H1 (cell line): ENCODE measurements around the gene SLC16A2. TPM values are rescaled to one million over a fixed set of nuclear protein-coding genes. Genes with fewer than 3 reads are reported as not detected.

Experiments
- CTCF ChIA-PET: fragments of 300-600 bp; sonication (Branson Sonifier 250); formaldehyde crosslinking; loops from one replicate; lab custom pipeline; 2021; ENCODE audit not compliant: partially characterized antibody; lab: Charles Lee
- POLR2A ChIA-PET: fragments of 300-600 bp; sonication (Branson Sonifier 250); formaldehyde crosslinking; loops from one replicate; lab custom pipeline; 2021; ENCODE audit warnings: inconsistent platforms; ENCODE audit not compliant: partially characterized antibody; lab: Charles Lee
- DNase-seq, 2 experiments: peaks; one replicate each; pipeline versions ENCODE4 v3.0.0 to v3.0.0-alpha.2; 2010 to 2022; ENCODE audit warnings: low spot score in 2 of 2, low read depth in 1 of 2, mixed read lengths in 1 of 2
- FAIRE-seq: peaks from 2 replicates; lab custom pipeline; 2011; peaks lifted over from hg19 to GRCh38; lab: Jason Lieb, UNC
- H2AFZ ChIP-seq: 2 replicates; pipeline ENCODE4 v1.8.1; 2012; ENCODE audit warnings: low read length, inconsistent platforms
- H2AK5ac ChIP-seq: 2 replicates; pipeline ENCODE4 v1.6.1; 2013; ENCODE audit warnings: low read depth, low read length
- H2BK120ac ChIP-seq: replicated peaks from 2 replicates; pipeline ENCODE3; 2013; ENCODE audit warnings: low read depth, low read length, inconsistent platforms
- H2BK12ac ChIP-seq: 2 replicates; pipeline ENCODE4 v1.6.1; 2013; ENCODE audit warnings: low read depth, low read length
- H2BK15ac ChIP-seq: 2 replicates; pipeline ENCODE4 v1.6.1; 2013; ENCODE audit warnings: low read length
- H2BK20ac ChIP-seq: 2 replicates; pipeline ENCODE4 v1.6.1; 2013; ENCODE audit warnings: low read length
- H2BK5ac ChIP-seq: 2 replicates; pipeline ENCODE4 v1.6.1; 2013; ENCODE audit warnings: low read depth, low read length
- H3K14ac ChIP-seq: 2 replicates; pipeline ENCODE4 v1.6.1; 2013; ENCODE audit warnings: inconsistent platforms; ENCODE audit not compliant: insufficient read length
- H3K18ac ChIP-seq: 2 replicates; pipeline ENCODE4 v1.6.1; 2013; ENCODE audit warnings: low read length; ENCODE audit errors: extremely low read depth
- H3K23ac ChIP-seq: 2 replicates; pipeline ENCODE4 v1.6.1; 2013; ENCODE audit warnings: inconsistent platforms; ENCODE audit not compliant: insufficient read length
- H3K23me2 ChIP-seq: 2 replicates; pipeline ENCODE4 v1.6.1; 2013; ENCODE audit warnings: low read depth, low read length
- H3K27ac ChIP-seq: 2 replicates; pipeline ENCODE4 v1.6.1; 2011; ENCODE audit warnings: low read depth, low read length, inconsistent platforms
- H3K27me3 ChIP-seq, 4 experiments: replicated peaks in 1 of 4; 1 replicate in 1 of 4; 2 replicates in 3 of 4; pipeline versions ENCODE4 v1.6.1 to v1.8.1; 2011 to 2013; ENCODE audit warnings: low read length in 3 of 4, mild to moderate bottlenecking in 3 of 4, inconsistent platforms in 2 of 4, mixed read lengths in 2 of 4, moderate library complexity in 1 of 4; ENCODE audit not compliant: control insufficient read depth in 3 of 4, insufficient read depth in 3 of 4; ENCODE audit errors: extremely low read depth in 1 of 4
- H3K36me3 ChIP-seq, 4 experiments: 2 replicates each; pipeline versions ENCODE4 v1.6.1 to v1.8.1; 2011 to 2013; ENCODE audit warnings: mild to moderate bottlenecking in 4 of 4, low read length in 3 of 4, moderate library complexity in 2 of 4, control low read depth in 1 of 4, inconsistent platforms in 1 of 4; ENCODE audit not compliant: insufficient read depth in 4 of 4, control insufficient read depth in 2 of 4
- H3K4ac ChIP-seq: replicated peaks from 2 replicates; pipeline ENCODE3; 2013; ENCODE audit warnings: low read length, low read depth, mixed read lengths, inconsistent platforms; ENCODE audit not compliant: insufficient read length
- H3K4me1 ChIP-seq, 4 experiments: replicated peaks in 1 of 4; 1 replicate in 1 of 4; 2 replicates in 3 of 4; pipeline versions ENCODE4 v1.6.1 to v1.8.1; 2011 to 2013; ENCODE audit warnings: low read length in 3 of 4, inconsistent platforms in 2 of 4, mixed read lengths in 1 of 4; ENCODE audit not compliant: insufficient read depth in 4 of 4, control insufficient read depth in 3 of 4
- H3K4me2 ChIP-seq, 2 experiments: 2 replicates each; pipeline versions ENCODE4 v1.6.1 to v1.8.1; 2011 to 2013; ENCODE audit warnings: low read depth in 2 of 2, low read length in 2 of 2, control low read depth in 1 of 2, inconsistent platforms in 1 of 2, mild to moderate bottlenecking in 1 of 2; ENCODE audit not compliant: insufficient read depth in 1 of 2
- H3K4me3 ChIP-seq, 4 experiments: fragments of 200-600, 300-600 bp in 1 of 4; sonication (generic), shearing (Covaris generic), sonication (Bioruptor Twin) in 1 of 4; 2 replicates each; pipeline versions ENCODE4 v1.5.1 to v1.8.1; 2011 to 2016; ENCODE audit warnings: low read length in 4 of 4, low read depth in 3 of 4, control low read depth in 2 of 4, inconsistent platforms in 2 of 4, mild to moderate bottlenecking in 2 of 4, mixed read lengths in 1 of 4, moderate library complexity in 1 of 4; ENCODE audit not compliant: insufficient read depth in 2 of 4; ENCODE audit errors: extremely low read depth in 1 of 4
- H3K56ac ChIP-seq: replicated peaks from 2 replicates; pipeline ENCODE3; 2013; ENCODE audit warnings: low read depth, mild to moderate bottlenecking, mixed read lengths, low read length, inconsistent platforms; ENCODE audit not compliant: insufficient read length
- H3K79me1 ChIP-seq: 2 replicates; pipeline ENCODE4 v1.6.1; 2013; ENCODE audit warnings: low read depth, low read length, control low read depth
- H3K79me2 ChIP-seq, 2 experiments: 2 replicates each; pipeline versions ENCODE4 v1.6.1 to v1.8.1; 2012 to 2013; ENCODE audit warnings: low read length in 2 of 2, mild to moderate bottlenecking in 2 of 2, inconsistent platforms in 1 of 2; ENCODE audit not compliant: insufficient read depth in 2 of 2, control insufficient read depth in 1 of 2
- H3K9ac ChIP-seq, 4 experiments: replicated peaks in 1 of 4; 1 replicate in 1 of 4; 2 replicates in 3 of 4; pipeline versions ENCODE4 v1.6.1 to v1.8.1; 2011 to 2013; ENCODE audit warnings: low read depth in 3 of 4, low read length in 3 of 4, control low read depth in 2 of 4, mild to moderate bottlenecking in 2 of 4, moderate library complexity in 2 of 4, inconsistent platforms in 1 of 4; ENCODE audit errors: extremely low read depth in 1 of 4
- H3K9me3 ChIP-seq, 2 experiments: 2 replicates each; pipeline versions ENCODE4 v1.6.1 to v1.8.1; 2012 to 2013; ENCODE audit warnings: mild to moderate bottlenecking in 2 of 2, moderate library complexity in 2 of 2, control low read depth in 1 of 2, inconsistent platforms in 1 of 2, low read depth in 1 of 2, low read length in 1 of 2, mixed read lengths in 1 of 2; ENCODE audit not compliant: insufficient read depth in 2 of 2
- H4K20me1 ChIP-seq, 2 experiments: replicated peaks in 1 of 2; 2 replicates each; pipeline versions ENCODE3 to v1.8.1; 2011 to 2013; ENCODE audit warnings: inconsistent platforms in 2 of 2, low read length in 2 of 2, mild to moderate bottlenecking in 1 of 2; ENCODE audit not compliant: insufficient read depth in 2 of 2, control insufficient read depth in 1 of 2
- H4K5ac ChIP-seq: 2 replicates; pipeline ENCODE4 v1.6.1; 2013; ENCODE audit warnings: low read length, low read depth, mixed read lengths, inconsistent platforms; ENCODE audit not compliant: insufficient read length
- H4K8ac ChIP-seq: 2 replicates; pipeline ENCODE4 v1.8.0; 2013; ENCODE audit warnings: mild to moderate bottlenecking, moderate library complexity, low read length, inconsistent platforms; ENCODE audit not compliant: insufficient read depth; ENCODE audit errors: extremely low read depth
- H4K91ac ChIP-seq: replicated peaks from 2 replicates; pipeline ENCODE3; 2013; ENCODE audit warnings: low read length, mixed read lengths, inconsistent platforms; ENCODE audit not compliant: insufficient read length
- BACH1 ChIP-seq: IDR thresholded peaks from 2 replicates; pipeline ENCODE4 v1.6.1; 2012; ENCODE audit warnings: low read length, improper control_type of control experiment
- BCL11A ChIP-seq, 2 experiments: IDR thresholded peaks; one replicate each; pipeline ENCODE4 v1.6.1; 2011; ENCODE audit warnings: low read depth in 2 of 2, low read length in 2 of 2, mild to moderate bottlenecking in 2 of 2
- CHD2 ChIP-seq: IDR thresholded peaks from 2 replicates; pipeline ENCODE4 v1.6.1; 2012; ENCODE audit warnings: low read length, improper control_type of control experiment
- CTBP2 ChIP-seq: IDR thresholded peaks from 2 replicates; pipeline ENCODE4 v1.7.0; 2011; ENCODE audit warnings: borderline replicate concordance, mild to moderate bottlenecking, moderate library complexity, mixed read lengths, low read length; ENCODE audit not compliant: insufficient read depth, insufficient read length
- EP300 ChIP-seq, 2 experiments: IDR thresholded peaks; 1 replicate in 1 of 2; 2 replicates in 1 of 2; pipeline ENCODE4 v1.6.1; 2011 to 2012; ENCODE audit warnings: low read depth in 2 of 2, low read length in 2 of 2, mild to moderate bottlenecking in 2 of 2, borderline replicate concordance in 1 of 2, inconsistent platforms in 1 of 2, moderate library complexity in 1 of 2
- GTF2F1 ChIP-seq: IDR thresholded peaks from 2 replicates; pipeline ENCODE4 v1.6.1; 2012; ENCODE audit warnings: low read depth, low read length, improper control_type of control experiment, borderline replicate concordance
- HDAC2 ChIP-seq, 2 experiments: fragments of 300-600 bp in 1 of 2; sonication (generic) in 1 of 2; IDR thresholded peaks; 2 replicates each; pipeline ENCODE4 v1.6.1; 2011 to 2012; ENCODE audit warnings: low read depth in 2 of 2, low read length in 2 of 2, mild to moderate bottlenecking in 2 of 2, moderate library complexity in 2 of 2, borderline replicate concordance in 1 of 2, inconsistent platforms in 1 of 2
- JUND ChIP-seq: IDR thresholded peaks from 2 replicates; pipeline ENCODE4 v1.6.1; 2011; ENCODE audit warnings: mild to moderate bottlenecking, improper control_type of control experiment, low read length
- POLR2A ChIP-seq, 2 experiments: IDR thresholded peaks; 1 replicate in 1 of 2; 2 replicates in 1 of 2; pipeline ENCODE4 v1.6.1; 2011; ENCODE audit warnings: low read depth in 2 of 2, low read length in 2 of 2, mild to moderate bottlenecking in 2 of 2; ENCODE audit errors: control extremely low read depth in 1 of 2
- POLR2AphosphoS5 ChIP-seq: IDR thresholded peaks from 2 replicates; pipeline ENCODE4 v1.6.1; 2011; ENCODE audit warnings: low read depth, low read length
- POU5F1 ChIP-seq: IDR thresholded peaks from 2 replicates; pipeline ENCODE4 v1.6.1; 2011; ENCODE audit warnings: low read depth, mild to moderate bottlenecking, low read length, moderate library complexity
- SP2 ChIP-seq: IDR thresholded peaks from 2 replicates; pipeline ENCODE4 v1.6.1; 2012; ENCODE audit warnings: mild to moderate bottlenecking, low read length, inconsistent platforms
- TAF7 ChIP-seq: optimal IDR thresholded peaks from 2 replicates; pipeline ENCODE3; 2011; ENCODE audit warnings: low read depth, mild to moderate bottlenecking, inconsistent platforms, low read length, moderate library complexity, borderline replicate concordance
- TEAD4 ChIP-seq: IDR thresholded peaks from 2 replicates; pipeline ENCODE4 v1.6.1; 2012; ENCODE audit warnings: low read depth, low read length, inconsistent platforms, mixed read lengths
- YY1 ChIP-seq: IDR thresholded peaks from 2 replicates; pipeline ENCODE4 v1.6.1; 2011; ENCODE audit warnings: low read depth, mild to moderate bottlenecking, low read length
- polyA plus RNA-seq, 7 experiments: library from polyadenylated mRNA; depleted of rRNA in 3 of 7; stranded (reverse) in 5 of 7; unstranded in 2 of 7; fragments of >200 nt in 5 of 7; fragments of 200-250 nt in 2 of 7; gene quantifications; 1 replicate in 5 of 7; 2 replicates in 1 of 7; 4 replicates in 1 of 7; pipeline versions ENCODE4 v1.2.1 to v1.2.3, GENCODE V29; 2011 to 2013; ENCODE audit warnings: missing spikeins in 2 of 7, mixed read lengths in 2 of 7
- total RNA-seq: library from RNA; stranded (reverse); fragmentation: NEBNext Ultra II Directional; extraction: Animal tissue kit (Norgen Biotek cat#: 25700); gene quantifications from 2 replicates; pipeline ENCODE4 v1.2.1, GENCODE V29; 2021
- TF ChIP-seq, protein P1 (sequence below): IDR thresholded peaks from 2 replicates; pipeline ENCODE4 v1.6.1; 2012; ENCODE audit warnings: inconsistent platforms

Gene SLC16A2
- total and polyA plus RNA-seq, 2 of the 8 experiments (the other 6 are each of a cell fraction or from before 2014, with no cell fraction given): 24.4 to 32.2 TPM

- Histone ChIP-seq H3K4me1 (no peaks in the 10 kb centered on the region), H2AFZ (no peak overlapping the region), H3K18ac (no peak overlapping the region), H3K23ac (no peak overlapping the region), H2BK120ac (no peak overlapping the region), H2BK20ac (no peak overlapping the region), H4K5ac (no peak overlapping the region), H4K8ac (no peak overlapping the region), H3K36me3 (no peaks in the 10 kb centered on the region), H3K27ac (no peak overlapping the region), H2BK12ac (no peak overlapping the region), H3K9me3 (no peaks in the 10 kb centered on the region), H3K4ac (no peak overlapping the region), H3K56ac (no peak overlapping the region), H2AK5ac (no peak overlapping the region), H3K27me3 (no peaks in the 10 kb centered on the region), H3K4me3 (no peak overlapping the region), H3K79me1 (no peaks in the 10 kb centered on the region), H4K91ac (no peak overlapping the region), H3K9ac (no peak overlapping the region), H3K14ac (no peak overlapping the region), H3K23me2 (no peaks in the 10 kb centered on the region), H3K79me2 (no peaks in the 10 kb centered on the region), H2BK15ac (no peak overlapping the region), H4K20me1 (no peaks in the 10 kb centered on the region), H3K4me2 (no peak overlapping the region), H2BK5ac (no peak overlapping the region)
- ChIA-PET CTCF (interaction anchor here (0.7 to 1.6 kb wide), 3 partner anchors 9 to 32 kb away, joined by 3 to 11 read pairs (median 3); no protein-coding TSS in a partner anchor), POLR2A (no interaction called here)
- FAIRE-seq: no peak
- DNase-seq: no peak
- no peak for TF ChIP-seq BCL11A (IDR thresholded peaks at IDR 0.05; ENCODE audit: low read depth in 2 of 2, low read length in 2 of 2)
- TF ChIP-seq POU5F1: no peak
- no peak for TF ChIP-seq SP2
- no peak for TF ChIP-seq HDAC2 (IDR thresholded peaks at IDR 0.05; ENCODE audit: borderline replicate concordance in 1 of 2, low read depth in 2 of 2, low read length in 2 of 2)
- no peak for TF ChIP-seq YY1
- no peak for TF ChIP-seq EP300 (IDR thresholded peaks at IDR 0.05; ENCODE audit: borderline replicate concordance in 1 of 2, low read depth in 2 of 2, low read length in 2 of 2)
- TF ChIP-seq POLR2AphosphoS5: no peak
- no peak for TF ChIP-seq TAF7
- TF ChIP-seq CTBP2: no peak
- TF ChIP-seq JUND: no peak
- TF ChIP-seq POLR2A (IDR thresholded peaks at IDR 0.05; ENCODE audit: control extremely low read depth in 1 of 2, low read depth in 2 of 2, low read length in 2 of 2): no peak
- TF ChIP-seq GTF2F1: no peak
- TF ChIP-seq TEAD4: no peak
- TF ChIP-seq BACH1: no peak
- TF ChIP-seq, protein P1, sequence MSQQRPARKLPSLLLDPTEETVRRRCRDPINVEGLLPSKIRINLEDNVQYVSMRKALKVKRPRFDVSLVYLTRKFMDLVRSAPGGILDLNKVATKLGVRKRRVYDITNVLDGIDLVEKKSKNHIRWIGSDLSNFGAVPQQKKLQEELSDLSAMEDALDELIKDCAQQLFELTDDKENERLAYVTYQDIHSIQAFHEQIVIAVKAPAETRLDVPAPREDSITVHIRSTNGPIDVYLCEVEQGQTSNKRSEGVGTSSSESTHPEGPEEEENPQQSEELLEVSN: no peak
- TF ChIP-seq CHD2: no peak
Observed at GRCh38 chrX:74525116-74525515, 103.8 kb downstream of the SLC16A2 start.
